Measurements from ENCODE around the gene ZSCAN31.

ZSCAN31 gene

GRCh38 chr6:28334286-28335039 lies 1.5 kb downstream of the ZSCAN31 start:
- no peak overlapping the region for H3K4me3 ChIP-seq (ENCODE audit: low read length)
- TF ChIP-seq, protein P1, sequence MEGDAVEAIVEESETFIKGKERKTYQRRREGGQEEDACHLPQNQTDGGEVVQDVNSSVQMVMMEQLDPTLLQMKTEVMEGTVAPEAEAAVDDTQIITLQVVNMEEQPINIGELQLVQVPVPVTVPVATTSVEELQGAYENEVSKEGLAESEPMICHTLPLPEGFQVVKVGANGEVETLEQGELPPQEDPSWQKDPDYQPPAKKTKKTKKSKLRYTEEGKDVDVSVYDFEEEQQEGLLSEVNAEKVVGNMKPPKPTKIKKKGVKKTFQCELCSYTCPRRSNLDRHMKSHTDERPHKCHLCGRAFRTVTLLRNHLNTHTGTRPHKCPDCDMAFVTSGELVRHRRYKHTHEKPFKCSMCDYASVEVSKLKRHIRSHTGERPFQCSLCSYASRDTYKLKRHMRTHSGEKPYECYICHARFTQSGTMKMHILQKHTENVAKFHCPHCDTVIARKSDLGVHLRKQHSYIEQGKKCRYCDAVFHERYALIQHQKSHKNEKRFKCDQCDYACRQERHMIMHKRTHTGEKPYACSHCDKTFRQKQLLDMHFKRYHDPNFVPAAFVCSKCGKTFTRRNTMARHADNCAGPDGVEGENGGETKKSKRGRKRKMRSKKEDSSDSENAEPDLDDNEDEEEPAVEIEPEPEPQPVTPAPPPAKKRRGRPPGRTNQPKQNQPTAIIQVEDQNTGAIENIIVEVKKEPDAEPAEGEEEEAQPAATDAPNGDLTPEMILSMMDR (IDR thresholded peaks at IDR 0.05; ENCODE audit: insufficient read depth, low read depth, low read length, missing control alignments): no peak
- no peak for DNase-seq (ENCODE audit: low read depth)

- no peak overlapping the region for H3K4me3 ChIP-seq (ENCODE audit: low read length)
- DNase-seq (ENCODE audit: low read depth): no peak
- TF ChIP-seq, protein P1 (IDR thresholded peaks at IDR 0.05; ENCODE audit: insufficient read depth, low read depth, low read length, missing control alignments): no peak
Measured at GRCh38 chr6:28333599-28334018, 2.3 kb downstream of the ZSCAN31 start.

- TF ChIP-seq, protein P1 (IDR thresholded peaks at IDR 0.05; ENCODE audit: insufficient read depth, low read depth, low read length, missing control alignments): no peak
Measured at GRCh38 chr6:28333047-28333446, 2.9 kb downstream of the ZSCAN31 start.

GRCh38 chr6:28330041-28330440 lies 5.9 kb downstream of the ZSCAN31 start:
- no peak overlapping the region for H3K4me3 ChIP-seq (ENCODE audit: low read length)
- no peak for DNase-seq (ENCODE audit: low read depth)
- TF ChIP-seq, protein P1 (IDR thresholded peaks at IDR 0.05; ENCODE audit: insufficient read depth, low read depth, low read length, missing control alignments): no peak

More at GRCh38 chr6:28333047-28333446, 2.9 kb downstream of the ZSCAN31 start:
- DNase-seq (ENCODE audit: low read depth): no peak
- H3K4me3 ChIP-seq (ENCODE audit: low read length): no peak overlapping the region

- no peak for DNase-seq (ENCODE audit: low read depth)
- no peak overlapping the region for H3K4me3 ChIP-seq (ENCODE audit: low read length)
- TF ChIP-seq, protein P1 (IDR thresholded peaks at IDR 0.05; ENCODE audit: insufficient read depth, low read depth, low read length, missing control alignments): no peak
Measured at GRCh38 chr6:28326371-28326948, 9.5 kb downstream of the ZSCAN31 start.

GRCh38 chr6:28323813-28324424 lies 12.0 kb downstream of the ZSCAN31 start:
- TF ChIP-seq, protein P1 (IDR thresholded peaks at IDR 0.05; ENCODE audit: insufficient read depth, low read depth, low read length, missing control alignments): no peak
- DNase-seq (ENCODE audit: low read depth): no peak
- no peak overlapping the region for H3K4me3 ChIP-seq (ENCODE audit: low read length)

All from epithelial cell of esophagus (primary cell).